ENCODE results near the gene STPG1.

Gene STPG1

GRCh38 chr1:24316645-24317044, 96.9 kb downstream of the STPG1 start:
- no peak for ATAC-seq

DNA sequence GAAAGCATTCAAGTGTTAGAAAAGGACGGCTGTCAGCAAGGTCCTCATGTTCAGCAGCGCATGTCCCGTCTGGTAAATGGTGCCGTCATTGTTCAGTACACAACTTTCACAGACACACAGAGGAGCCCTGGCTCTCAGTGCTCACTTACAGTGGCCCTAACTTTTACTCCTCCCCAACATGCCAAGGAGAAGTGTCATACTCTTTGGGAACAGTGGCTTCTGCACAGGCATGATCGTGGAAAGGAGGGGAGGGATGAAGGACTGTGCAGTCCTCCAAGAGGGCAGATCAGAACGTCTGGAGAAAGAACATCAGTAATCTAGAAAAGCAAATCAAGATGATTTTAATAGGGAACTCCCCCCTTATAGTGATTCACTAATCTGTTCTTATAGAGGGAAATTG, 98.2 kb downstream of the STPG1 start:
- no peak for ATAC-seq

DNA sequence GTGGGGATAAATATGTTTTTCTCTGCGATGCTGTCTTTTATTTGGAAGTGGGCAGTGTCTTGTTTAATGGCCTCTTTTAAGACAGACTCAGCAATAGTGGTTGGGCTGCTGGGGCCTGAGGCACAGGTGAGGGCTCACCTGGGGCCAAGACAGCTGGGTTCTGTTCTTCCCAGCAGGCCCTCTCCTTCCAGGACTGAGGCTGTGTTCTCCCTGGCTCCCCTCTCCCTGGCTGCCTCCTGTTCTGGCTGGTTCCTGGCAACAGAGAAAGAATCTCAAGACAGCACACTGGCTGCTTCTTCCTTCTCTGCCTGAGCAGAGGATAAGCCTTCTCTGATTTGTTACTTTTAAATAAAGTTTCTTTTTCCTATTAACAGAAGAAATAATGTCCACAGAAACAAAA, 101.8 kb downstream of the STPG1 start:
- ATAC-seq, result no peak

GRCh38 chr1:24311234-24311633, 102.3 kb downstream of the STPG1 start:
- no peak for ATAC-seq

DNA sequence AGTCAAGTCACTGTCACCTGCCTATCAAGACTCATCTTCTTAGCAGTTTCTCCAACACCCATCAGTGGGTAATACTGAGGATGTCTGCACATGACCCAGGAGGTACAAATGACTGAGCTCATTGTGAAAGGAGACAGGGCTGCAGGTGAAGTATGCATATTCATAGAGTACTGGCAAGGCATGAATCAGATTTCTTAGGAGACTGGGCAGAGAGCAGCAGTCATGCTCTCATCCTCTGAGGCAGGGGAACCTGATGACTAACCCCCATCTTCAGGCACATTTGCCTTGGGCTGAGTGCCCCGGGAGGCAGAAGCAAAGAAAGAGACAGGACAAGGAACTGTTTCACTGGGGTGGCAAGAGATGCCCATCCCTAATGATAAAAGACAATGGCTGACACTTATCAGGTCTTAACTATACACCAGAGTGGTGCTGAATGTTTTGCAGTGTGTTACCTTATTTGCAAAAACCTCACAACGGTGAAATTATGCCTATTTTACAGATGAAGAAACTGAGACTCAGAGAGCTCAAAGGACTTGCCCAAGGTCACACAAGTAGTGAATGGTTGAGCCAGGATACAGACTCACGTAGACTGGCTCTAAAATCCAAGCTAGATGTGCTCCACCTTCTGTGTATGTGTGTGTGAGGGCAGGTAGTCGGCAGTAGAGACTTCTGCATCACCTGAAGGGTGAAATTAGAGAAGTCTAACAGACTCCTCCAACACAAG, 103.7 kb downstream of the STPG1 start:
- peak; percentile 97 to 99 for ATAC-seq

GRCh38 chr1:24308365-24309015, 105.1 kb downstream of the STPG1 start:
- no peak for ATAC-seq
